GM21526 (cell line): Measurements from ENCODE around the gene GRAMD4.

Experiments
- ATAC-seq: cut with Tn5 transposase; IDR thresholded peaks from one replicate; pipeline ENCODE4 v1.9.1; 2021; ENCODE audit warnings: moderate library complexity; ENCODE audit not compliant: unreplicated experiment, low FRiP score

GRAMD4 gene

GRCh38 chr22:46682011-46682731, 62.0 kb downstream of the GRAMD4 start:
- ATAC-seq: no peak

- no peak for ATAC-seq
Measured at GRCh38 chr22:46684706-46685105, 64.5 kb downstream of the GRAMD4 start.

- ATAC-seq: no peak
Measured at GRCh38 chr22:46686221-46687047, 66.2 kb downstream of the GRAMD4 start.

GRCh38 chr22:46687048-46687444, 66.9 kb downstream of the GRAMD4 start:
- no peak for ATAC-seq

- ATAC-seq: no peak
Measured at GRCh38 chr22:46687460-46687859, 67.3 kb downstream of the GRAMD4 start.

GRCh38 chr22:46688949-46689348, 68.8 kb downstream of the GRAMD4 start:
- no peak for ATAC-seq

GRCh38 chr22:46690146-46690545, 70.0 kb downstream of the GRAMD4 start:
- ATAC-seq: no peak

- ATAC-seq: no peak
Measured at GRCh38 chr22:46691571-46691970, 71.4 kb downstream of the GRAMD4 start.

- no peak for ATAC-seq
Measured at GRCh38 chr22:46693634-46694415, 73.6 kb downstream of the GRAMD4 start.

- no peak for ATAC-seq
Measured at GRCh38 chr22:46694416-46695170, 74.4 kb downstream of the GRAMD4 start.

GRCh38 chr22:46695346-46696228, 75.4 kb downstream of the GRAMD4 start:
- ATAC-seq: no peak

- no peak for ATAC-seq
Measured at GRCh38 chr22:46696229-46696518, 76.0 kb downstream of the GRAMD4 start.

GRCh38 chr22:46696614-46697013, 76.4 kb downstream of the GRAMD4 start:
- ATAC-seq: no peak

GRCh38 chr22:46697811-46698515, 77.8 kb downstream of the GRAMD4 start:
- ATAC-seq: no peak

- no peak for ATAC-seq
Measured at GRCh38 chr22:46699091-46699490, 78.9 kb downstream of the GRAMD4 start.

- ATAC-seq: no peak
Measured at GRCh38 chr22:46701262-46701661, 81.1 kb downstream of the GRAMD4 start.

- no peak for ATAC-seq
Measured at GRCh38 chr22:46703171-46703995, 83.2 kb downstream of the GRAMD4 start.

- no peak for ATAC-seq
Measured at GRCh38 chr22:46703996-46704370, 83.8 kb downstream of the GRAMD4 start.
